GM19463 (cell line): ENCODE results near the gene TMEM255A.
"Not testable (repeated sequence)": the region's sequence is repeated elsewhere in the genome, so short reads cannot be mapped to it uniquely, and the experiment has no call there.

Experiments used
- ATAC-seq: cut with Tn5 transposase; IDR thresholded peaks from one replicate; pipeline ENCODE4 v1.9.1; 2021; ENCODE audit warnings: mild to moderate bottlenecking, moderate library complexity; ENCODE audit not compliant: unreplicated experiment

The TMEM255A gene

GRCh38 chrX:120310861-120311726 is at the start of gene TMEM255A:
Gene TMEM255A (minus strand): TSS chrX:120311461. CDS start chrX:120311309, 152 bp downstream.
- no peak for ATAC-seq

GRCh38 chrX:120358737-120359456 is 47.6 kb upstream of the TMEM255A start:
- ATAC-seq = no peak

GRCh38 chrX:120357186-120357585 is 45.9 kb upstream of the TMEM255A start:
- no peak for ATAC-seq

- no peak for ATAC-seq
Measured at GRCh38 chrX:120356084-120356483, 44.8 kb upstream of the TMEM255A start.

GRCh38 chrX:120350450-120351138 is 39.3 kb upstream of the TMEM255A start:
- ATAC-seq = no peak

- ATAC-seq = not testable (repeated sequence)
Measured at GRCh38 chrX:120344566-120344965, 33.3 kb upstream of the TMEM255A start.

- no peak for ATAC-seq
Measured at GRCh38 chrX:120336899-120337298, 25.6 kb upstream of the TMEM255A start.

GRCh38 chrX:120335289-120335688 is 24.0 kb upstream of the TMEM255A start:
- no peak for ATAC-seq

- ATAC-seq = no peak
Measured at GRCh38 chrX:120334603-120335002, 23.3 kb upstream of the TMEM255A start.

GRCh38 chrX:120334151-120334550 is 22.9 kb upstream of the TMEM255A start:
- no peak for ATAC-seq

GRCh38 chrX:120332394-120332793 is 21.1 kb upstream of the TMEM255A start:
- ATAC-seq = no peak

- ATAC-seq = no peak
Measured at GRCh38 chrX:120331116-120331515, 19.9 kb upstream of the TMEM255A start.

GRCh38 chrX:120321520-120322281 is 10.4 kb upstream of the TMEM255A start:
- ATAC-seq = no peak

- no peak for ATAC-seq
Measured at GRCh38 chrX:120318411-120318810, 7.2 kb upstream of the TMEM255A start.

- no peak for ATAC-seq
Measured at GRCh38 chrX:120316587-120317283, 5.5 kb upstream of the TMEM255A start.

GRCh38 chrX:120315776-120316175 is 4.5 kb upstream of the TMEM255A start:
- no peak for ATAC-seq

- no peak for ATAC-seq
Measured at GRCh38 chrX:120311727-120312063, 434 bp upstream of the TMEM255A start.

- no peak for ATAC-seq
Measured at GRCh38 chrX:120309873-120310705, 1.2 kb downstream of the TMEM255A start.
